Tibial nerve (tissue), 4 donors: ENCODE measurements around the gene STAT5A. TPM values are rescaled to one million over a fixed set of nuclear protein-coding genes. Genes with fewer than 3 reads are reported as not detected.

ENCODE experiments used
- DNase-seq, 2 donors: peaks; one replicate each; pipeline ENCODE4 v3.0.0-alpha.2; 2019; ENCODE audit warnings: low spot score in 2 of 2
- H3K27ac ChIP-seq, 4 donors: fragments of 200-600 bp; sonication (generic) in 3 of 4; one replicate each; pipeline ENCODE4 v1.5.1; 2017 to 2019; ENCODE audit warnings: mild to moderate bottlenecking in 1 of 4
- H3K27me3 ChIP-seq, 2 donors: fragments of 200-600 bp; sonication (generic) in 1 of 2; one replicate each; pipeline versions ENCODE4 v1.5.1 to v1.6.0; 2017 to 2019
- H3K36me3 ChIP-seq, 3 donors: fragments of 200-600 bp; sonication (generic); one replicate each; pipeline ENCODE4 v1.5.1; 2018 to 2019
- H3K4me1 ChIP-seq, 4 donors: fragments of 200-600 bp; sonication (generic) in 3 of 4; one replicate each; pipeline ENCODE4 v1.5.1; 2017 to 2019
- H3K4me3 ChIP-seq, 4 donors: fragments of 200-600 bp; sonication (generic) in 3 of 4; one replicate each; pipeline ENCODE4 v1.5.1; 2017 to 2019; ENCODE audit warnings: mild to moderate bottlenecking in 1 of 4, moderate library complexity in 1 of 4
- H3K9me3 ChIP-seq, 4 donors: fragments of 200-600 bp; sonication (generic) in 3 of 4; one replicate each; pipeline ENCODE4 v1.5.1; 2017 to 2019
- CTCF ChIP-seq, 5 experiments: fragments of 200-600 bp in 3 of 5; fragments of 450-650 bp in 2 of 5; sonication (generic) in 3 of 5; IDR thresholded peaks; one replicate each; pipeline ENCODE4 v1.5.1; 2016 to 2019; ENCODE audit warnings: antibody characterized with exemption in 5 of 5, mild to moderate bottlenecking in 3 of 5, moderate library complexity in 2 of 5
- EP300 ChIP-seq, 2 donors: sonication (generic); formaldehyde crosslinking; IDR thresholded peaks; one replicate each; pipeline ENCODE4 v1.6.1; 2017; ENCODE audit warnings: antibody characterized with exemption in 2 of 2, mild to moderate bottlenecking in 1 of 2
- POLR2A ChIP-seq, 2 donors: fragments of 450-650 bp; IDR thresholded peaks; one replicate each; pipeline ENCODE4 v1.6.1; 2017; ENCODE audit warnings: antibody characterized with exemption in 2 of 2, mild to moderate bottlenecking in 2 of 2, moderate library complexity in 2 of 2
- WGBS, 2 donors: methylation state at CpG; one replicate each; pipeline ENCODE4 v1.1.5; 2018; 5-methylcytosine and 5-hydroxymethylcytosine counted together
- total RNA-seq, 4 donors: library from RNA; depleted of rRNA; stranded (reverse); fragments of >200 nt; gene quantifications; one replicate each; pipeline ENCODE4 v1.1.0, GENCODE V29; 2016

Gene STAT5A
- total RNA-seq, 4 donors from 2014 or later, result 95.2 to 150 (median 127) TPM

- TF ChIP-seq EP300 (IDR thresholded peaks at IDR 0.05) (peak in 1 of 2 donors; percentile 55), CTCF (IDR thresholded peaks at IDR 0.05) (no peak)
- no peaks in the 10 kb centered on the region for H3K27me3 ChIP-seq
- no peaks in the 10 kb centered on the region for H3K9me3 ChIP-seq
- H3K27ac ChIP-seq, result peak overlapping the region in 2 of 4 donors; percentile 18 to 48
- no peak overlapping the region for H3K4me3 ChIP-seq
- H3K4me1 ChIP-seq, result peaks cover 0 to 47% (median 9%) of the 10 kb centered on the region in 4 donors
- DNase-seq, result peak in 1 of 2 donors; percentile 74
- H3K36me3 ChIP-seq, result peaks cover 0 to 46% (median 0%) of the 10 kb centered on the region in 3 donors
Observed at GRCh38 chr17:42347198-42347597, 58.9 kb downstream of the STAT5A start.

GRCh38 chr17:42347606-42348005 lies 59.3 kb downstream of the STAT5A start:
- Histone ChIP-seq H3K4me1 (peaks cover 0 to 51% (median 10%) of the 10 kb centered on the region in 4 donors), H3K27me3 (no peaks in the 10 kb centered on the region), H3K9me3 (no peaks in the 10 kb centered on the region), H3K27ac (peak overlapping the region in 2 of 4 donors; percentile 18 to 48), H3K36me3 (peaks cover 0 to 42% (median 0%) of the 10 kb centered on the region in 3 donors), H3K4me3 (no peak overlapping the region)
- 78 to 81% methylated on average over 3 of the region's 3 CpGs for WGBS, 2 donors
- no peak for DNase-seq
- TF ChIP-seq EP300 (IDR thresholded peaks at IDR 0.05) (no peak), CTCF (IDR thresholded peaks at IDR 0.05) (no peak), POLR2A (IDR thresholded peaks at IDR 0.05) (no peak)

- TF ChIP-seq EP300 (IDR thresholded peaks at IDR 0.05) (no peak), CTCF (IDR thresholded peaks at IDR 0.05) (no peak), POLR2A (IDR thresholded peaks at IDR 0.05) (no peak)
- Histone ChIP-seq H3K36me3 (peaks cover 0 to 37% (median 0%) of the 10 kb centered on the region in 3 donors), H3K4me1 (peaks cover 0 to 56% (median 12%) of the 10 kb centered on the region in 4 donors), H3K27me3 (no peaks in the 10 kb centered on the region), H3K9me3 (no peaks in the 10 kb centered on the region), H3K27ac (no peak overlapping the region), H3K4me3 (no peak overlapping the region)
- WGBS, 2 donors, result 94 to 95% methylated on average over 3 of the region's 3 CpGs
- no peak for DNase-seq
Observed at GRCh38 chr17:42348104-42348503, 59.8 kb downstream of the STAT5A start.

- 26 to 31% methylated on average over 3 of the region's 3 CpGs for WGBS, 2 donors
- Histone ChIP-seq H3K9me3 (no peaks in the 10 kb centered on the region), H3K27ac (peak overlapping the region in 2 of 4 donors; percentile 38 to 39), H3K36me3 (no peaks in the 10 kb centered on the region), H3K27me3 (no peaks in the 10 kb centered on the region), H3K4me3 (no peak overlapping the region), H3K4me1 (peaks cover 0 to 77% (median 24%) of the 10 kb centered on the region in 4 donors)
- no peak for TF ChIP-seq CTCF (IDR thresholded peaks at IDR 0.05)
- no peak for TF ChIP-seq EP300 (IDR thresholded peaks at IDR 0.05)
- no peak for TF ChIP-seq POLR2A (IDR thresholded peaks at IDR 0.05)
- no peak for DNase-seq
Observed at GRCh38 chr17:42354956-42355843, 66.9 kb downstream of the STAT5A start.

- Histone ChIP-seq H3K9me3 (no peaks in the 10 kb centered on the region), H3K4me1 (peaks cover 0 to 92% (median 43%) of the 10 kb centered on the region in 4 donors), H3K27me3 (no peaks in the 10 kb centered on the region), H3K4me3 (no peak overlapping the region), H3K36me3 (no peaks in the 10 kb centered on the region), H3K27ac (peak overlapping the region in 1 of 4 donors; percentile 8)
- WGBS, 2 donors, result 50 to 76% methylated on average over 1 of the region's 1 CpG
- TF ChIP-seq EP300 (IDR thresholded peaks at IDR 0.05) (no peak), POLR2A (IDR thresholded peaks at IDR 0.05) (no peak), CTCF (IDR thresholded peaks at IDR 0.05) (no peak)
- DNase-seq, result no peak
Observed at GRCh38 chr17:42358434-42358833, 70.1 kb downstream of the STAT5A start.
